Vagina (tissue), 2 donors: ENCODE results near the gene IDUA. TPM values are rescaled to one million over a fixed set of nuclear protein-coding genes. Genes with fewer than 3 reads are reported as not detected.

ENCODE experiments used
- DNase-seq, 2 donors: peaks; one replicate each; pipeline ENCODE4 v3.0.0-alpha.2; 2017; ENCODE audit errors: extremely low spot score in 2 of 2
- H3K27ac ChIP-seq: fragments of 200-600 bp; sonication (generic); one replicate; pipeline ENCODE4 v1.5.1; 2019
- H3K27me3 ChIP-seq: fragments of 200-600 bp; sonication (generic); one replicate; pipeline ENCODE4 v1.5.1; 2019
- H3K36me3 ChIP-seq, 2 donors: fragments of 200-600 bp; sonication (generic); one replicate each; pipeline ENCODE4 v1.5.1; 2017 to 2019
- H3K4me1 ChIP-seq: fragments of 200-600 bp; sonication (generic); one replicate; pipeline ENCODE4 v1.5.1; 2019
- H3K4me3 ChIP-seq, 2 donors: fragments of 200-600 bp; sonication (generic); 1 replicate in 1 of 2; 2 replicates in 1 of 2; pipeline ENCODE4 v1.5.1; 2016 to 2019
- H3K9me3 ChIP-seq: fragments of 200-600 bp; sonication (generic); one replicate; pipeline ENCODE4 v1.5.1; 2019
- CTCF ChIP-seq, 3 experiments: fragments of 450-650 bp in 2 of 3; fragments of 200-600 bp in 1 of 3; sonication (generic) in 1 of 3; IDR thresholded peaks; one replicate each; pipeline ENCODE4 v1.5.1; 2017 to 2019; ENCODE audit warnings: antibody characterized with exemption in 3 of 3, mild to moderate bottlenecking in 2 of 3, moderate library complexity in 2 of 3
- POLR2A ChIP-seq, 2 donors: fragments of 450-650 bp; IDR thresholded peaks; one replicate each; pipeline ENCODE4 v1.6.1; 2017; ENCODE audit warnings: antibody characterized with exemption in 2 of 2, mild to moderate bottlenecking in 2 of 2, moderate library complexity in 2 of 2
- POLR2AphosphoS5 ChIP-seq, 2 donors: sonication (generic); formaldehyde crosslinking; IDR thresholded peaks; one replicate each; pipeline ENCODE4 v1.9.0; 2017; ENCODE audit warnings: antibody characterized with exemption in 2 of 2, mild to moderate bottlenecking in 2 of 2, low read depth in 1 of 2; ENCODE audit not compliant: insufficient read depth in 1 of 2
- intact Hi-C: fragments of 100-400 bp; cut with DNase I; formaldehyde crosslinking; loops from one replicate; pipeline ENCODE4 v1.15.1; 2023
- total RNA-seq: library from RNA; depleted of rRNA; stranded (reverse); fragments of >200 nt; gene quantifications from one replicate; pipeline ENCODE4 v1.2.3, GENCODE V29; 2016

The IDUA gene
- total RNA-seq, 1 donor from 2014 or later = 28.0 TPM

- Histone ChIP-seq H3K9me3 (no peaks in the 10 kb centered on the region), H3K4me1 (no peaks in the 10 kb centered on the region), H3K4me3 (no peak overlapping the region), H3K27ac (no peak overlapping the region), H3K27me3 (no peaks in the 10 kb centered on the region), H3K36me3 (peaks cover 0 to 20% of the 10 kb centered on the region in 2 donors)
- TF ChIP-seq CTCF (IDR thresholded peaks at IDR 0.05) = no peak
- TF ChIP-seq POLR2A (IDR thresholded peaks at IDR 0.05) = no peak
- TF ChIP-seq POLR2AphosphoS5 (IDR thresholded peaks at IDR 0.05; ENCODE audit: insufficient read depth in 1 of 2, low read depth in 1 of 2) = no peak
- no peak for DNase-seq
- intact Hi-C loops = no loop called here
Observed at GRCh38 chr4:952881-953573, 33.8 kb upstream of the IDUA start.

- intact Hi-C loops = no loop called here
- H3K36me3 ChIP-seq = peaks cover 0 to 23% of the 10 kb centered on the region in 2 donors
- no peak for DNase-seq
Observed at GRCh38 chr4:953574-953915, 33.3 kb upstream of the IDUA start.

GRCh38 chr4:954211-955020, 32.4 kb upstream of the IDUA start:
- DNase-seq = no peak
- intact Hi-C loops = no loop called here
- peaks cover 0 to 23% of the 10 kb centered on the region in 2 donors for H3K36me3 ChIP-seq

More at GRCh38 chr4:953574-953915, 33.3 kb upstream of the IDUA start:
- no peak overlapping the region for H3K4me3 ChIP-seq
- no peaks in the 10 kb centered on the region for H3K9me3 ChIP-seq
- H3K27me3 ChIP-seq = no peaks in the 10 kb centered on the region
- H3K27ac ChIP-seq = no peak overlapping the region
- TF ChIP-seq CTCF (IDR thresholded peaks at IDR 0.05) (no peak), POLR2A (IDR thresholded peaks at IDR 0.05) (no peak), POLR2AphosphoS5 (IDR thresholded peaks at IDR 0.05; ENCODE audit: insufficient read depth in 1 of 2, low read depth in 1 of 2) (no peak)
- H3K4me1 ChIP-seq = no peaks in the 10 kb centered on the region

GRCh38 chr4:955161-955921, 31.5 kb upstream of the IDUA start:
- no peaks in the 10 kb centered on the region for H3K9me3 ChIP-seq
- H3K27ac ChIP-seq = no peak overlapping the region
- intact Hi-C loops = no loop called here
- H3K27me3 ChIP-seq = no peaks in the 10 kb centered on the region
- H3K36me3 ChIP-seq = peaks cover 0 to 23% of the 10 kb centered on the region in 2 donors
- no peak for DNase-seq
- H3K4me3 ChIP-seq = no peak overlapping the region
- no peaks in the 10 kb centered on the region for H3K4me1 ChIP-seq
- TF ChIP-seq POLR2AphosphoS5 (IDR thresholded peaks at IDR 0.05; ENCODE audit: insufficient read depth in 1 of 2, low read depth in 1 of 2) = no peak
- no peak for TF ChIP-seq POLR2A (IDR thresholded peaks at IDR 0.05)
- no peak for TF ChIP-seq CTCF (IDR thresholded peaks at IDR 0.05)

More at GRCh38 chr4:954211-955020, 32.4 kb upstream of the IDUA start:
- TF ChIP-seq CTCF (IDR thresholded peaks at IDR 0.05) (no peak), POLR2AphosphoS5 (IDR thresholded peaks at IDR 0.05; ENCODE audit: insufficient read depth in 1 of 2, low read depth in 1 of 2) (no peak), POLR2A (IDR thresholded peaks at IDR 0.05) (no peak)
- no peaks in the 10 kb centered on the region for H3K27me3 ChIP-seq
- H3K9me3 ChIP-seq = no peaks in the 10 kb centered on the region
- no peaks in the 10 kb centered on the region for H3K4me1 ChIP-seq
- no peak overlapping the region for H3K4me3 ChIP-seq
- no peak overlapping the region for H3K27ac ChIP-seq
